Measurements from ENCODE around the gene DNMT3A.

DNA sequence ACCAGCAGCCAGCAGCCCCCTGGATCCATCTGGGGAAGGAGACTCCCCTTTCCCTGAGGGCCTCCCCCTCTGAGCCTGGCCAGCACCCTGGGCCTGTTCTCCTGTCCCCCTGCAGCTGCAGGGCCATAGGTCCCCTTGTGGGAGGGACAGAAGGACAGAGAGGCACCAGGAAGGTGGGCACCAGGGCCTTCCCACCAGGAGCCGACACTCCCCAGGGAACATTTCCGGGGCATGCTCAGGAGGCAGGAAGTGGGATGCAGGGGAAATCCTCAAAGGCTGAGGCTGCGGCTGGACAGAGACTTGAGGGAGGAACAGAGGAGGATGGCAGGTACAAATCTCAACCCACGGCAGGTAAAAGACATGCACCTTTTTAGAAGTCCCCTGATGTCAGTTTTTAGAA, 14.4 kb upstream of the DNMT3A start:
- TF ChIP-seq, protein P1, sequence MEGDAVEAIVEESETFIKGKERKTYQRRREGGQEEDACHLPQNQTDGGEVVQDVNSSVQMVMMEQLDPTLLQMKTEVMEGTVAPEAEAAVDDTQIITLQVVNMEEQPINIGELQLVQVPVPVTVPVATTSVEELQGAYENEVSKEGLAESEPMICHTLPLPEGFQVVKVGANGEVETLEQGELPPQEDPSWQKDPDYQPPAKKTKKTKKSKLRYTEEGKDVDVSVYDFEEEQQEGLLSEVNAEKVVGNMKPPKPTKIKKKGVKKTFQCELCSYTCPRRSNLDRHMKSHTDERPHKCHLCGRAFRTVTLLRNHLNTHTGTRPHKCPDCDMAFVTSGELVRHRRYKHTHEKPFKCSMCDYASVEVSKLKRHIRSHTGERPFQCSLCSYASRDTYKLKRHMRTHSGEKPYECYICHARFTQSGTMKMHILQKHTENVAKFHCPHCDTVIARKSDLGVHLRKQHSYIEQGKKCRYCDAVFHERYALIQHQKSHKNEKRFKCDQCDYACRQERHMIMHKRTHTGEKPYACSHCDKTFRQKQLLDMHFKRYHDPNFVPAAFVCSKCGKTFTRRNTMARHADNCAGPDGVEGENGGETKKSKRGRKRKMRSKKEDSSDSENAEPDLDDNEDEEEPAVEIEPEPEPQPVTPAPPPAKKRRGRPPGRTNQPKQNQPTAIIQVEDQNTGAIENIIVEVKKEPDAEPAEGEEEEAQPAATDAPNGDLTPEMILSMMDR (IDR thresholded peaks at IDR 0.05 in 8 of 11, conservative IDR thresholded peaks at IDR 0.05 in 3 of 11) = no peak
- TF ChIP-seq POLR2A (IDR thresholded peaks at IDR 0.05) = no peak
